Neutrophil (primary cell): ENCODE data around the gene C1QA.

Experiments used
- H3K27ac ChIP-seq: fragments of 200-600 bp; sonication (generic); 2 replicates; pipeline ENCODE4 v1.5.1; 2016; ENCODE audit warnings: mild to moderate bottlenecking, moderate library complexity
- H3K27me3 ChIP-seq: fragments of 200-600 bp; sonication (generic); 2 replicates; pipeline ENCODE4 v1.6.0; 2016; ENCODE audit warnings: mild to moderate bottlenecking
- H3K36me3 ChIP-seq: fragments of 200-600 bp; sonication (generic); 2 replicates; pipeline ENCODE4 v1.5.1; 2017
- H3K4me1 ChIP-seq, 2 experiments: fragments of 200-600 bp in 1 of 2; sonication (generic) in 1 of 2; 1 replicate in 1 of 2; 2 replicates in 1 of 2; pipeline versions ENCODE4 v1.5.1 to v1.6.1; 2013 to 2016; ENCODE audit warnings: low read depth in 1 of 2, low read length in 1 of 2, mild to moderate bottlenecking in 1 of 2, moderate library complexity in 1 of 2; ENCODE audit not compliant: control insufficient read depth in 1 of 2, insufficient read depth in 1 of 2
- H3K4me3 ChIP-seq, 2 experiments: fragments of 200-600 bp in 1 of 2; sonication (generic) in 1 of 2; 1 replicate in 1 of 2; 2 replicates in 1 of 2; pipeline ENCODE4 v1.5.1; 2013 to 2016; ENCODE audit warnings: low read depth in 1 of 2, low read length in 1 of 2, mild to moderate bottlenecking in 1 of 2, moderate library complexity in 1 of 2
- H3K9me3 ChIP-seq: fragments of 200-600 bp; sonication (generic); 2 replicates; pipeline ENCODE4 v1.5.1; 2016
- TF ChIP-seq, protein P1 (sequence below): fragments of 200-600 bp; sonication (generic); IDR thresholded peaks from 2 replicates; pipeline ENCODE4 v1.5.1; 2016; ENCODE audit warnings: antibody characterized with exemption

Gene C1QA

DNA sequence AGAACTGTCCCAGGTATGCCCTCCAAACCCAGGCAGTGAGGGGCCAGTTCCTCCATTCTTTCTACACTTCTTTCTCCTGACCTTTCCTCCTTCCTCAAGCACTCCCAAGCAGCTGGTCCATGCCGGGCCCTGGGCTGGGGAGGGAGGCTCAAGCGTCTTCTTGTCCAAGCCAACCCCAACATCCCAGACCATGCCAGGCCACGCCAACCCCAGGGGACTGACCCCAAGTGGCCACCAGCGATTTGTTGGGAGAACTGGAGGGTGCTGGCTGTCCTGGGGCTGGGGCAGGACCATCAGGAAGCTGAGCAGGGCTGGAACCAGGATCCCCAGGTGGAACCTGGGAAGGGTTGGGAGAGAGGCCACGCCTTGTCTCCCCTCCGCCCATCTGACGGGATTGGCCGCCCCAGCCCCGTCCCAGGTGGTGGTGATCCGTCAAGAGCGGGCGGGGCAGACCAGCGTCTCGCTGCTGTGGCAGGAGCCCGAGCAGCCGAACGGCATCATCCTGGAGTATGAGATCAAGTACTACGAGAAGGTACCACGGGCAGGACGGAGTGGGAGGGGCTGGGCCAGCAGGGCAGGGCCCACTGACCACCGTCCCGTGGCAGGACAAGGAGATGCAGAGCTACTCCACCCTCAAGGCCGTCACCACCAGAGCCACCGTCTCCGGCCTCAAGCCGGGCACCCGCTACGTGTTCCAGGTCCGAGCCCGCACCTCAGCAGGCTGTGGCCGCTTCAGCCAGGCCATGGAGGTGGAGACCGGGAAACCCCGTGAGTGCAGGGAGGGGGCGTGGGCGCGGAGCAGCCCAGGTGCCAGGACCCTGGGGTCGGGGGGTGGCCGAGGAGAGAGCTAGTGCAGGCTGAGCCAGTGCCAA, 43.3 kb upstream of the C1QA start:
- H3K27ac ChIP-seq = no peak overlapping the region
- TF ChIP-seq, protein P1, sequence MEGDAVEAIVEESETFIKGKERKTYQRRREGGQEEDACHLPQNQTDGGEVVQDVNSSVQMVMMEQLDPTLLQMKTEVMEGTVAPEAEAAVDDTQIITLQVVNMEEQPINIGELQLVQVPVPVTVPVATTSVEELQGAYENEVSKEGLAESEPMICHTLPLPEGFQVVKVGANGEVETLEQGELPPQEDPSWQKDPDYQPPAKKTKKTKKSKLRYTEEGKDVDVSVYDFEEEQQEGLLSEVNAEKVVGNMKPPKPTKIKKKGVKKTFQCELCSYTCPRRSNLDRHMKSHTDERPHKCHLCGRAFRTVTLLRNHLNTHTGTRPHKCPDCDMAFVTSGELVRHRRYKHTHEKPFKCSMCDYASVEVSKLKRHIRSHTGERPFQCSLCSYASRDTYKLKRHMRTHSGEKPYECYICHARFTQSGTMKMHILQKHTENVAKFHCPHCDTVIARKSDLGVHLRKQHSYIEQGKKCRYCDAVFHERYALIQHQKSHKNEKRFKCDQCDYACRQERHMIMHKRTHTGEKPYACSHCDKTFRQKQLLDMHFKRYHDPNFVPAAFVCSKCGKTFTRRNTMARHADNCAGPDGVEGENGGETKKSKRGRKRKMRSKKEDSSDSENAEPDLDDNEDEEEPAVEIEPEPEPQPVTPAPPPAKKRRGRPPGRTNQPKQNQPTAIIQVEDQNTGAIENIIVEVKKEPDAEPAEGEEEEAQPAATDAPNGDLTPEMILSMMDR = no peak
- H3K4me1 ChIP-seq = no peaks in the 10 kb centered on the region
- no peaks in the 10 kb centered on the region for H3K9me3 ChIP-seq
- no peak overlapping the region for H3K4me3 ChIP-seq
- peaks cover 42% of the 10 kb centered on the region for H3K27me3 ChIP-seq
- H3K36me3 ChIP-seq = no peaks in the 10 kb centered on the region

DNA sequence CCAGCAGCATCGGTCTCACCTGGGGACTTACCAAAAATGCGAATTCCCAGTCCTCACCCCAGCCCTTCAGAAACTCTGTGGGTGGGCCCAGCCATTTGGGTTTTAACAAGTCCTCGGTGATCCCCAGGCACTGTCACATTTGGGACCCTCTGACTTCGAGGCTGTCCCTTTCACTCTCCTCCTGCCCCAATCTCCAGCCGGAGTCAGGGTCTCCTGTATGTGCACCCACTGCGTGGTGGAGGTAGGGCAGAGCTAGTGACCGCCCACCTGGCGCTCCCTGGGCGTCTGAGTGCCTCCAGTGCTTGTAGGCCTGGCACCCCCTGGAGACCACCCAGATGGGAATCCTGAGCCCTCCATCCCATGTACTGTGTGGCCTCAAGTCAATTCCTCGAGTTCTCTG, 42.0 kb upstream of the C1QA start:
- Histone ChIP-seq H3K9me3 (no peaks in the 10 kb centered on the region), H3K27me3 (peaks cover 42% of the 10 kb centered on the region), H3K27ac (no peak overlapping the region), H3K4me3 (no peak overlapping the region), H3K36me3 (no peaks in the 10 kb centered on the region), H3K4me1 (no peaks in the 10 kb centered on the region)
- TF ChIP-seq, protein P1 = no peak

DNA sequence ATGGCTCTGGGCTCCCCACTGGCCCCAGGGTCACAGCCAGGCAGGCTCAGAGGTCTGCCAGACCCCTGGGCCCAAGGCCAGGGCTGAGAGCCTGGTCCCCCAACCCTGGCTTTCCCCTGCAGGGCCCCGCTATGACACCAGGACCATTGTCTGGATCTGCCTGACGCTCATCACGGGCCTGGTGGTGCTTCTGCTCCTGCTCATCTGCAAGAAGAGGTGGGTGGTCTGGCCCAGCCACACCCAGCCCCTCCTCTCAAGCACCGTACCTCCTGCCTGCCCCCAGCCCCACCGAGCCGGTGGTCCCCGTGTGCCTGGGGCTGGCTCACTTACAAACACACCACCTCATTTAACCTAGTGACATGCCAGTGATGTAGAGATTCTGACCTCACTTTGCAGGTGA, 41.3 kb upstream of the C1QA start:
- Histone ChIP-seq H3K4me3 (no peak overlapping the region), H3K27ac (no peak overlapping the region), H3K27me3 (peaks cover 36% of the 10 kb centered on the region), H3K9me3 (no peaks in the 10 kb centered on the region), H3K4me1 (no peaks in the 10 kb centered on the region), H3K36me3 (no peaks in the 10 kb centered on the region)
- TF ChIP-seq, protein P1 = no peak

DNA sequence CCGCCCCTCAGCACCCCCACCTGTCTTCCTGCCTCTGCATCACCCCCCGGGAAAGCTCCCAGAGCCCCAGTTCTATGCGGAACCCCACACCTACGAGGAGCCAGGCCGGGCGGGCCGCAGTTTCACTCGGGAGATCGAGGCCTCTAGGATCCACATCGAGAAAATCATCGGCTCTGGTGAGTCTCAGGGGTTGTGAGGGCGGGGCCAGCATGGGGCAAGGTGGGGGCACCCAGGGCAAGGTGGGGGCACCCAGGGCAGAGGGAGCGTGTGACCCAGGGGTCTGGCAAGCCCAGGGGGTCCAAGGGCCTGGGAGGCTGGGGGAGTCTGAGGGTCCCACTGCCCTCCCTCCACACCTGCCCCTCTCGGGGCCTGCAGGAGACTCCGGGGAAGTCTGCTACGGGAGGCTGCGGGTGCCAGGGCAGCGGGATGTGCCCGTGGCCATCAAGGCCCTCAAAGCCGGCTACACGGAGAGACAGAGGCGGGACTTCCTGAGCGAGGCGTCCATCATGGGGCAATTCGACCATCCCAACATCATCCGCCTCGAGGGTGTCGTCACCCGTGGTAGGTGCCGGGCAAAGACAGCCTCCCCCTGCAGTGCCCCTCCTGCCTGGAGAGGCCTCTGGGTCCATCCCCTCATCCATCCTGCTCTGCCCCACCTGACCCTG, 39.0 kb upstream of the C1QA start:
- H3K27me3 ChIP-seq = peaks cover 29% of the 10 kb centered on the region
- no peak overlapping the region for H3K4me3 ChIP-seq
- no peaks in the 10 kb centered on the region for H3K4me1 ChIP-seq
- no peaks in the 10 kb centered on the region for H3K36me3 ChIP-seq
- TF ChIP-seq, protein P1 = no peak
- no peaks in the 10 kb centered on the region for H3K9me3 ChIP-seq
- no peak overlapping the region for H3K27ac ChIP-seq

DNA sequence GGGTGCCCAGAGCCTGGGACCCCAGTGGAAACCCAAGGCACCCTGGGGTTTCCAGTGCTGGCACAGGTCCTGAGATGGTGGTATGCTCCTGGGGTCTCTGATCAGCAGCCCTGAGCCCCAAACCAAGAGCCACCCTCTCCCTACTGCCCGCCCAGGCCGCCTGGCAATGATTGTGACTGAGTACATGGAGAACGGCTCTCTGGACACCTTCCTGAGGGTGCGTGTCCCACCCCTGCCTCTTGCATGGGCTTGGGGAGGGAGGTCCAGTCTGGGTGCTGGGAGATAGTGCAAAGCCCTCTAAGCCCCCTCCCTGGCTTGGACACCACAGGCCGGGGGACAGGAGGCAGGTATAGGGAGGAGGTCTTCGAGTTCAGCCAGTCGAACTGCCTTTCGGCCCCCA, 38.4 kb upstream of the C1QA start:
- H3K27me3 ChIP-seq = peaks cover 28% of the 10 kb centered on the region

More for the DNA sequence above, 38.4 kb upstream of the C1QA start:
- Histone ChIP-seq H3K36me3 (no peaks in the 10 kb centered on the region), H3K9me3 (no peaks in the 10 kb centered on the region), H3K27ac (no peak overlapping the region), H3K4me1 (no peaks in the 10 kb centered on the region), H3K4me3 (no peak overlapping the region)
- TF ChIP-seq, protein P1 = no peak
